Body of pancreas (tissue), 4 donors: ENCODE data around the gene ARMC12. TPM values are rescaled to one million over a fixed set of nuclear protein-coding genes. Genes with fewer than 3 reads are reported as not detected.
A peak's percentile ranks its signal among the peaks of the same experiment; 100 is the strongest.

Source experiments
- ATAC-seq: fragments of 150-250 bp; one replicate; pipeline ENCODE4 v1.9.1; 2016
- DNase-seq, 4 donors: peaks; one replicate each; pipeline ENCODE4 v3.0.0-alpha.2; 2019
- H3K27ac ChIP-seq, 4 donors: fragments of 200-600 bp; sonication (generic); 1 replicate in 3 of 4; 2 replicates in 1 of 4; pipeline versions ENCODE4 v1.5.1 to v1.6.1; 2016 to 2019; ENCODE audit warnings: mild to moderate bottlenecking in 1 of 4, mixed read lengths in 1 of 4, moderate library complexity in 1 of 4
- H3K27me3 ChIP-seq, 2 donors: fragments of 200-600 bp; sonication (generic); one replicate each; pipeline ENCODE4 v1.6.0; 2016; ENCODE audit warnings: mild to moderate bottlenecking in 1 of 2
- H3K36me3 ChIP-seq, 2 donors: fragments of 200-600 bp; sonication (generic); replicated peaks in 1 of 2; 2 replicates each; pipeline ENCODE4 v1.5.1; 2016; ENCODE audit warnings: low read depth in 2 of 2; ENCODE audit not compliant: insufficient read depth in 1 of 2
- H3K4me1 ChIP-seq: fragments of 200-600 bp; sonication (generic); one replicate; pipeline ENCODE4 v1.6.0; 2016
- H3K4me3 ChIP-seq, 2 donors: fragments of 200-600 bp; sonication (generic); 1 replicate in 1 of 2; 2 replicates in 1 of 2; pipeline ENCODE4 v1.5.1; 2016 to 2019
- H3K9me3 ChIP-seq, 3 donors: fragments of 200-600 bp; sonication (generic); 1 replicate in 2 of 3; 2 replicates in 1 of 3; pipeline ENCODE4 v1.5.1; 2016
- POLR2A ChIP-seq, 3 donors: fragments of 450-650 bp; IDR thresholded peaks; one replicate each; pipeline ENCODE4 v1.6.1; 2016; ENCODE audit warnings: antibody characterized with exemption in 3 of 3, mild to moderate bottlenecking in 2 of 3
- WGBS, 2 donors: methylation state at CpG; one replicate each; pipeline ENCODE4 v1.1.5; 2017; 5-methylcytosine and 5-hydroxymethylcytosine counted together
- intact Hi-C: fragments of 100-400 bp; cut with DNase I; formaldehyde crosslinking; loops from one replicate; pipeline ENCODE4 v1.15.1; 2023
- total RNA-seq, 2 donors: library from RNA; depleted of rRNA; stranded (reverse); fragments of >200 nt; gene quantifications; one replicate each; pipeline ENCODE4 v1.1.0, GENCODE V29; 2016
- TF ChIP-seq, protein P1 (sequence below), 7 experiments: fragments of 450-650 bp in 4 of 7; fragments of 200-600 bp in 3 of 7; sonication (generic) in 3 of 7; IDR thresholded peaks; one replicate each; pipeline ENCODE4 v1.5.1; 2016 to 2019; ENCODE audit warnings: antibody characterized with exemption in 7 of 7

The ARMC12 gene
- total RNA-seq, 2 donors from 2014 or later: 0.26 TPM; not detected in 1

- 55 to 83% methylated on average over 2 to 6 of the region's 6 CpGs for WGBS, 2 donors
- Histone ChIP-seq H3K27me3 (no peaks in the 10 kb centered on the region), H3K4me1 (peaks cover 12% of the 10 kb centered on the region), H3K9me3 (no peaks in the 10 kb centered on the region), H3K4me3 (no peak overlapping the region), H3K27ac (peak overlapping the region; percentile 1 to 76 (median 50)), H3K36me3 (no peaks in the 10 kb centered on the region)
- DNase-seq (peak; percentile 70 to 86 (median 79)), ATAC-seq (peak; percentile 96)
- intact Hi-C loops: no loop called here
- TF ChIP-seq, protein P1, sequence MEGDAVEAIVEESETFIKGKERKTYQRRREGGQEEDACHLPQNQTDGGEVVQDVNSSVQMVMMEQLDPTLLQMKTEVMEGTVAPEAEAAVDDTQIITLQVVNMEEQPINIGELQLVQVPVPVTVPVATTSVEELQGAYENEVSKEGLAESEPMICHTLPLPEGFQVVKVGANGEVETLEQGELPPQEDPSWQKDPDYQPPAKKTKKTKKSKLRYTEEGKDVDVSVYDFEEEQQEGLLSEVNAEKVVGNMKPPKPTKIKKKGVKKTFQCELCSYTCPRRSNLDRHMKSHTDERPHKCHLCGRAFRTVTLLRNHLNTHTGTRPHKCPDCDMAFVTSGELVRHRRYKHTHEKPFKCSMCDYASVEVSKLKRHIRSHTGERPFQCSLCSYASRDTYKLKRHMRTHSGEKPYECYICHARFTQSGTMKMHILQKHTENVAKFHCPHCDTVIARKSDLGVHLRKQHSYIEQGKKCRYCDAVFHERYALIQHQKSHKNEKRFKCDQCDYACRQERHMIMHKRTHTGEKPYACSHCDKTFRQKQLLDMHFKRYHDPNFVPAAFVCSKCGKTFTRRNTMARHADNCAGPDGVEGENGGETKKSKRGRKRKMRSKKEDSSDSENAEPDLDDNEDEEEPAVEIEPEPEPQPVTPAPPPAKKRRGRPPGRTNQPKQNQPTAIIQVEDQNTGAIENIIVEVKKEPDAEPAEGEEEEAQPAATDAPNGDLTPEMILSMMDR (IDR thresholded peaks at IDR 0.05): peak in 3 of 7 experiments; percentile 11 to 28 (median 18)
- TF ChIP-seq POLR2A (IDR thresholded peaks at IDR 0.05): no peak
These were observed 17.8 kb downstream of the ARMC12 start for GRCh38 chr6:35754452-35755277.

DNA sequence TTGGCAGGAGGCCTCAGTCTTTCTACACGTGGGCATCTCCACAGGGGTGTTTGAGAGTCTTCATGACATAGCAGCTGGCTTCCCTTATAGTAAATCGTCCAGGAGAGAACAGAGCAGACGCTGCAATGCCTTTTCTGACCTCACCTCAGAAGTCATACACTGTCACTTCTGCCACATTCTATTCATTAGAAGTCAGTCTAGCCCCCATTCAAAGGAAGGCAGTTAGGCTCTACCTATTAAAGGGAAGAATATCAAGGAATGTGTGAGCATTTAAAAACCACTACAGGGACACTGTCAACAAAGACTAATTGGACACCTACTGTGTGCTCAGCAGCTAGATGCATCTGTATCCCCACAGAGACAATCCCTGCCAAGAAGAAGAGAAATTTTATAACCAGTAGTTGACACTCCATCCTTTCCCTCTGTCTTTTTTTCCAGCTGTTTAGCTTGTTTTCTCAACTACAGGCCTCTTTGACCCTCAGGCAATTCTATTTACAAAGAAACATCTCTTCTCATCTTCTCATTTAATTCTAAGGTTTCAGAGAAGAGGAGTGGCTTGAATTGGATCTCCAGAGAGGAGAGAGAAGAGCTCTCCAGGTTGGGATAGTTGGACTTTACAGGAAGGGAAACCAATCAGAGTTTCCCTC, 18.6 kb downstream of the ARMC12 start:
- Histone ChIP-seq H3K9me3 (no peaks in the 10 kb centered on the region), H3K4me3 (no peak overlapping the region), H3K27ac (peak overlapping the region; percentile 1 to 76 (median 50)), H3K36me3 (no peaks in the 10 kb centered on the region), H3K27me3 (no peaks in the 10 kb centered on the region), H3K4me1 (peaks cover 12% of the 10 kb centered on the region)
- TF ChIP-seq, protein P1 (IDR thresholded peaks at IDR 0.05): no peak
- no peak for TF ChIP-seq POLR2A (IDR thresholded peaks at IDR 0.05)
- intact Hi-C loops: no loop called here
- WGBS, 2 donors: 47 to 54% methylated on average over 3 of the region's 3 CpGs
- DNase-seq: no peak
- ATAC-seq: peak; percentile 7

DNA sequence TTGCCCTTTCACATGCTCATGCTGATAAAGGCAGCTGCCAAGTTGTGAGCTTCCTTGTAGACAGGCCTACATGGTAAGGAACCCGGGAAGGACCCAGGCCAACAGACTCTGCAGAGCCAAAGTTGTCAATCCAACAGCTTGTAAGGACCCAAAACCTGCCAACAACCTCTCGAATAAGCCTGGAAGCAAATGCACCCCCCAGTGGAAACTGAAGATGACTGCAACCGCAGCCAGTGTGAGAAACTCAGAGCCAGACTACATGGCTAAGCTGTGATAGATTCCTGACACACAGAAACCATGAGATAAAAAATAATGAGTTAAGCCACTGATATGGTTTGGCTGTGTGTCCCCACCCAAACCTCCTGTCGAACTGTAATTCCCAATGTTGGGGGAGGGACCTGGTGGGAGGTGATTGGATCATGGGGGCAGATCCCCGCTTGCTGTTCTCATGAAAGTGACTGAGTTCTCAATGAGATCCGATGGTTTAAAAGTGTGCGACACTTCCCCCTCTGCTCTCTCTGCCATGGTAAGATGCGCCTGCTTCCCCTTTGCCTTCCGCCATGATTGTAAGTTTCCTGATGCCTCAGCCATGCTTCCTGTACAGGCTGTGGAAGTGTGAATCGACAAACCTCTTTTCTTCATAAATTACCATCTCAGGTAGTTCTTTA, 20.8 kb downstream of the ARMC12 start:
- intact Hi-C loops: no loop called here
- ATAC-seq (no peak), DNase-seq (peak in 2 of 4 donors; percentile 19 to 75)
- Histone ChIP-seq H3K27me3 (no peaks in the 10 kb centered on the region), H3K27ac (no peak overlapping the region), H3K4me3 (no peak overlapping the region), H3K4me1 (peaks cover 12% of the 10 kb centered on the region), H3K36me3 (no peaks in the 10 kb centered on the region), H3K9me3 (no peaks in the 10 kb centered on the region)
- WGBS, 2 donors: 54 to 58% methylated on average over 10 of the region's 10 CpGs
- TF ChIP-seq, protein P1 (IDR thresholded peaks at IDR 0.05): peak in 4 of 7 experiments; percentile 6 to 58 (median 13)
- TF ChIP-seq POLR2A (IDR thresholded peaks at IDR 0.05): no peak

DNA sequence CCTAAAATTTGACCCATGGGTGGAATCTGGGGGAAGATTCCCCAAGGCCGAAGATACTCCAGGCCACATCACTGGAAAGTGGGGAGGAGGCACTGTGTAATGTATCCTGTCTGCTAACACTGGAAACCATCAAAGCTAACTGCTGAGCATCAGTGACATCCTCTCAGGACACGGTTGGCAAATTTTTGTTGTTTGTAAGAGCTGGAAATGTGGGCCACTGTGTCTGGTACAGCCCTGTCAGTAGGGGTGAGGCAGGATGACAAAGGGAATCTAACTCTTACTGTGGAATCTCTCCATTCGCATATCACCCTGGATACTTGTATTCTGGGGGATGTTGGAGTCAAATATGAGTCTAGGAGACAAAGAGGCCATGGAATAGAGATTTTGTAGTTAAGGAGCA, 22.6 kb downstream of the ARMC12 start:
- intact Hi-C loops: no loop called here
- H3K27me3 ChIP-seq: no peaks in the 10 kb centered on the region
- H3K36me3 ChIP-seq: no peaks in the 10 kb centered on the region
- DNase-seq: no peak
- ATAC-seq: no peak
- no peak overlapping the region for H3K4me3 ChIP-seq
- H3K27ac ChIP-seq: no peak overlapping the region
- H3K4me1 ChIP-seq: peaks cover 19% of the 10 kb centered on the region
- TF ChIP-seq, protein P1 (IDR thresholded peaks at IDR 0.05): no peak
- TF ChIP-seq POLR2A (IDR thresholded peaks at IDR 0.05): no peak
- WGBS, 2 donors: 69 to 79% methylated on average over 3 of the region's 3 CpGs
- H3K9me3 ChIP-seq: no peaks in the 10 kb centered on the region
